CD14-positive monocyte (primary cell): ENCODE results near the gene NUP42. TPM values are rescaled to one million over a fixed set of nuclear protein-coding genes. Genes with fewer than 3 reads are reported as not detected.

Source experiments
- DNase-seq, 3 donors: peaks; one replicate each; pipeline ENCODE4 v3.0.0-alpha.2; 2011 to 2022
- H2AFZ ChIP-seq: 2 replicates; pipeline ENCODE4 v1.6.0; 2012; ENCODE audit warnings: mild to moderate bottlenecking, low read depth, low read length, inconsistent platforms; ENCODE audit not compliant: insufficient read depth, poor library complexity, severe bottlenecking
- H3K27ac ChIP-seq, 2 donors: 1 replicate in 1 of 2; 2 replicates in 1 of 2; pipeline ENCODE4 v1.5.1; 2012 to 2013; ENCODE audit warnings: low read length in 2 of 2, control low read depth in 1 of 2, inconsistent platforms in 1 of 2, low read depth in 1 of 2, mild to moderate bottlenecking in 1 of 2
- H3K27me3 ChIP-seq, 2 donors: one replicate each; pipeline versions ENCODE4 v1.6.0 to v1.6.1; 2011 to 2013; ENCODE audit warnings: low read length in 2 of 2; ENCODE audit not compliant: control insufficient read depth in 2 of 2, insufficient read depth in 2 of 2
- H3K36me3 ChIP-seq, 2 donors: replicated peaks in 1 of 2; 1 replicate in 1 of 2; 2 replicates in 1 of 2; pipeline versions ENCODE4 v1.5.1 to v1.6.1; 2012 to 2013; ENCODE audit warnings: low read length in 2 of 2, control low read depth in 1 of 2, inconsistent platforms in 1 of 2, mild to moderate bottlenecking in 1 of 2; ENCODE audit not compliant: insufficient read depth in 2 of 2, control insufficient read depth in 1 of 2
- H3K4me1 ChIP-seq, 2 donors: 1 replicate in 1 of 2; 2 replicates in 1 of 2; pipeline versions ENCODE4 v1.5.1 to v1.6.1; 2012 to 2013; ENCODE audit warnings: low read length in 2 of 2, control low read depth in 1 of 2, inconsistent platforms in 1 of 2, mild to moderate bottlenecking in 1 of 2, moderate library complexity in 1 of 2; ENCODE audit not compliant: insufficient read depth in 2 of 2, control insufficient read depth in 1 of 2
- H3K4me2 ChIP-seq: replicated peaks from 2 replicates; pipeline ENCODE3; 2012; ENCODE audit warnings: low read length, moderate library complexity, mild to moderate bottlenecking; ENCODE audit not compliant: poor library complexity, severe bottlenecking; ENCODE audit errors: extremely low read depth
- H3K4me3 ChIP-seq, 3 experiments: fragments of 200-600 bp in 1 of 3; sonication (generic) in 1 of 3; replicated peaks in 1 of 3; 1 replicate in 2 of 3; 2 replicates in 1 of 3; pipeline ENCODE4 v1.5.1; 2011 to 2013; ENCODE audit warnings: low read length in 3 of 3, mild to moderate bottlenecking in 3 of 3, control low read depth in 2 of 3, low read depth in 2 of 3, inconsistent platforms in 1 of 3, moderate library complexity in 1 of 3
- H3K79me2 ChIP-seq: 2 replicates; pipeline ENCODE4 v1.6.0; 2012; ENCODE audit warnings: mild to moderate bottlenecking, control low read depth, inconsistent platforms, low read length, moderate library complexity; ENCODE audit not compliant: insufficient read depth
- H3K9ac ChIP-seq: 2 replicates; pipeline ENCODE4 v1.6.0; 2017; ENCODE audit warnings: low read length, mild to moderate bottlenecking; ENCODE audit not compliant: insufficient read depth, poor library complexity, severe bottlenecking
- H3K9me3 ChIP-seq, 2 donors: replicated peaks in 1 of 2; 1 replicate in 1 of 2; 2 replicates in 1 of 2; pipeline versions ENCODE4 v1.5.1 to v1.6.1; 2012 to 2013; ENCODE audit warnings: low read length in 2 of 2, control low read depth in 1 of 2; ENCODE audit not compliant: control insufficient read depth in 1 of 2, insufficient read depth in 1 of 2
- H4K20me1 ChIP-seq: 2 replicates; pipeline ENCODE4 v1.6.0; 2012; ENCODE audit warnings: mild to moderate bottlenecking, low read length, control low read depth, moderate library complexity; ENCODE audit not compliant: insufficient read depth
- H3K27ac Mint-ChIP-seq, 7 donors: one replicate each; pipeline ENCODE4 v1.8.0; 2020; ENCODE audit warnings: mild to moderate bottlenecking in 7 of 7, mixed read lengths in 7 of 7, moderate library complexity in 6 of 7, inconsistent platforms in 2 of 7
- H3K27me3 Mint-ChIP-seq, 3 donors: one replicate each; pipeline ENCODE4 v1.8.0; 2021 to 2022; ENCODE audit warnings: low read depth in 3 of 3, mild to moderate bottlenecking in 3 of 3, mixed read lengths in 3 of 3, moderate library complexity in 3 of 3, inconsistent platforms in 1 of 3
- H3K36me3 Mint-ChIP-seq, 2 donors: one replicate each; pipeline ENCODE4 v1.8.0; 2020; ENCODE audit warnings: mixed read lengths in 2 of 2, inconsistent platforms in 1 of 2, mild to moderate bottlenecking in 1 of 2
- H3K4me1 Mint-ChIP-seq: one replicate; pipeline ENCODE4 v1.8.0; 2020; ENCODE audit warnings: mild to moderate bottlenecking, mixed read lengths
- H3K4me3 Mint-ChIP-seq, 2 donors: one replicate each; pipeline ENCODE4 v1.8.0; 2020; ENCODE audit warnings: mild to moderate bottlenecking in 2 of 2, mixed read lengths in 2 of 2, moderate library complexity in 1 of 2
- H3K9me3 Mint-ChIP-seq, 7 donors: one replicate each; pipeline ENCODE4 v1.8.0; 2020 to 2022; ENCODE audit warnings: mixed read lengths in 7 of 7, mild to moderate bottlenecking in 6 of 7, moderate library complexity in 6 of 7, inconsistent platforms in 2 of 7
- CTCF ChIP-seq: fragments of 200-600 bp; IDR thresholded peaks from one replicate; pipeline ENCODE4 v1.8.0; 2022; ENCODE audit warnings: antibody characterized with exemption, mild to moderate bottlenecking
- WGBS: methylation state at CpG from one replicate; pipeline ENCODE4 v1.1.5; 2013; ENCODE audit warnings: missing lambda C conversion rate; ENCODE audit not compliant: insufficient coverage; 5-methylcytosine and 5-hydroxymethylcytosine counted together
- intact Hi-C, 2 donors: fragments of 100-400 bp; cut with micrococcal nuclease; formaldehyde crosslinking; loops; one replicate each; pipeline versions ENCODE4 v1.15.0 to v1.15.1; 2023
- polyA plus RNA-seq, 3 donors: library from polyadenylated mRNA; depleted of rRNA in 1 of 3; unstranded in 2 of 3; stranded (reverse) in 1 of 3; fragments of 300-500 nt in 2 of 3; fragments of >200 nt in 1 of 3; fragmentation: Illumina TruSeq in 2 of 3; gene quantifications; 1 replicate in 2 of 3; 2 replicates in 1 of 3; pipeline ENCODE4 v1.2.3, GENCODE V29; 2012 to 2021

NUP42 gene
- polyA plus RNA-seq, 3 donors: 26.3 to 54.6 (median 28.5) TPM

GRCh38 chr7:23214423-23214822, 32.6 kb downstream of the NUP42 start:
- peak overlapping the region in 2 of 7 donors; percentile 2 to 50 for H3K27ac Mint-ChIP-seq
- Histone ChIP-seq H3K27ac (no peak overlapping the region), H2AFZ (no peak overlapping the region), H3K4me2 (no peak overlapping the region), H3K4me3 (no peak overlapping the region), H3K9me3 (no peaks in the 10 kb centered on the region), H3K79me2 (no peaks in the 10 kb centered on the region), H3K36me3 (no peaks in the 10 kb centered on the region), H3K9ac (no peak overlapping the region), H3K27me3 (no peaks in the 10 kb centered on the region), H4K20me1 (no peaks in the 10 kb centered on the region), H3K4me1 (peaks cover 34 to 37% of the 10 kb centered on the region in 2 donors)
- H3K27me3 Mint-ChIP-seq: peaks cover 0 to 2% (median 0%) of the 10 kb centered on the region in 3 donors
- H3K9me3 Mint-ChIP-seq: peaks cover 0 to 3% (median 0%) of the 10 kb centered on the region in 7 donors
- WGBS: 98% methylated on average over 5 of the region's 5 CpGs
- no peaks in the 10 kb centered on the region for H3K36me3 Mint-ChIP-seq
- no peak for DNase-seq
- peaks cover 38% of the 10 kb centered on the region for H3K4me1 Mint-ChIP-seq
- TF ChIP-seq CTCF: no peak
- H3K4me3 Mint-ChIP-seq: no peak overlapping the region
- intact Hi-C loops: no loop called here

- Histone ChIP-seq H3K27ac (no peak overlapping the region), H3K79me2 (no peaks in the 10 kb centered on the region), H4K20me1 (no peaks in the 10 kb centered on the region), H3K36me3 (no peaks in the 10 kb centered on the region), H3K27me3 (no peaks in the 10 kb centered on the region), H3K4me1 (peaks cover 28 to 32% of the 10 kb centered on the region in 2 donors), H2AFZ (no peak overlapping the region), H3K4me2 (no peak overlapping the region), H3K9me3 (no peaks in the 10 kb centered on the region), H3K4me3 (no peak overlapping the region), H3K9ac (no peak overlapping the region)
- no peaks in the 10 kb centered on the region for H3K36me3 Mint-ChIP-seq
- TF ChIP-seq CTCF: no peak
- no peak for DNase-seq
- intact Hi-C loops: no loop called here
- H3K4me1 Mint-ChIP-seq: peaks cover 34% of the 10 kb centered on the region
- H3K4me3 Mint-ChIP-seq: no peak overlapping the region
- H3K9me3 Mint-ChIP-seq: peaks cover 0 to 3% (median 0%) of the 10 kb centered on the region in 7 donors
- WGBS: no CpG with 5 or more reads among the region's 6 CpGs
- H3K27me3 Mint-ChIP-seq: peaks cover 0 to 2% (median 0%) of the 10 kb centered on the region in 3 donors
- no peak overlapping the region for H3K27ac Mint-ChIP-seq
Observed at GRCh38 chr7:23214938-23215337, 33.1 kb downstream of the NUP42 start.
